Retina (tissue), 1 donor: Measurements from ENCODE around the gene LRRC4C.

Experiments used
- DNase-seq: peaks from one replicate; pipeline ENCODE4 v3.0.0-alpha.2; 2016

Gene LRRC4C

GRCh38 chr11:40280159-40281051 lies 1179.0 kb downstream of the LRRC4C start:
- DNase-seq: peak; percentile 73

GRCh38 chr11:40276960-40277359 lies 1182.5 kb downstream of the LRRC4C start:
- DNase-seq: no peak

- DNase-seq: no peak
Observed at GRCh38 chr11:40274017-40274416, 1185.4 kb downstream of the LRRC4C start.

- no peak for DNase-seq
Observed at GRCh38 chr11:40273192-40273732, 1186.2 kb downstream of the LRRC4C start.

- no peak for DNase-seq
Observed at GRCh38 chr11:40271361-40271760, 1188.1 kb downstream of the LRRC4C start.

- DNase-seq: no peak
Observed at GRCh38 chr11:40269865-40270264, 1189.6 kb downstream of the LRRC4C start.

GRCh38 chr11:40268551-40268950 lies 1190.9 kb downstream of the LRRC4C start:
- DNase-seq: no peak

- DNase-seq: no peak
Observed at GRCh38 chr11:40255457-40255856, 1204.0 kb downstream of the LRRC4C start.

- no peak for DNase-seq
Observed at GRCh38 chr11:40253166-40253565, 1206.3 kb downstream of the LRRC4C start.

- DNase-seq: no peak
Observed at GRCh38 chr11:40252236-40252635, 1207.2 kb downstream of the LRRC4C start.

- no peak for DNase-seq
Observed at GRCh38 chr11:40246983-40247382, 1212.5 kb downstream of the LRRC4C start.

GRCh38 chr11:40241524-40242051 lies 1217.9 kb downstream of the LRRC4C start:
- DNase-seq: no peak

GRCh38 chr11:40240284-40240683 lies 1219.2 kb downstream of the LRRC4C start:
- no peak for DNase-seq

GRCh38 chr11:40236526-40236925 lies 1222.9 kb downstream of the LRRC4C start:
- no peak for DNase-seq

GRCh38 chr11:40235841-40236240 lies 1223.6 kb downstream of the LRRC4C start:
- no peak for DNase-seq

- DNase-seq: no peak
Observed at GRCh38 chr11:40230821-40231220, 1228.6 kb downstream of the LRRC4C start.

- no peak for DNase-seq
Observed at GRCh38 chr11:40228662-40229061, 1230.8 kb downstream of the LRRC4C start.

- no peak for DNase-seq
Observed at GRCh38 chr11:40227730-40228129, 1231.7 kb downstream of the LRRC4C start.

- DNase-seq: no peak
Observed at GRCh38 chr11:40226654-40227053, 1232.8 kb downstream of the LRRC4C start.

GRCh38 chr11:40223596-40224330 lies 1235.7 kb downstream of the LRRC4C start:
- DNase-seq: no peak

- no peak for DNase-seq
Observed at GRCh38 chr11:40219401-40219800, 1240.1 kb downstream of the LRRC4C start.

- no peak for DNase-seq
Observed at GRCh38 chr11:40215556-40215955, 1243.9 kb downstream of the LRRC4C start.

- no peak for DNase-seq
Observed at GRCh38 chr11:40207416-40207815, 1252.0 kb downstream of the LRRC4C start.

GRCh38 chr11:40204228-40204627 lies 1255.2 kb downstream of the LRRC4C start:
- DNase-seq: no peak
